HG03558 (cell line): ENCODE measurements around the gene ZBTB24.
"Not testable (repeated sequence)": the region's sequence is repeated elsewhere in the genome, so short reads cannot be mapped to it uniquely, and the experiment has no call there.

Experiments
- ATAC-seq: cut with Tn5 transposase; IDR thresholded peaks from one replicate; pipeline ENCODE4 v1.9.1; 2021; ENCODE audit warnings: moderate number of reproducible peaks; ENCODE audit not compliant: unreplicated experiment; ENCODE audit errors: extremely low read depth

ZBTB24 gene

GRCh38 chr6:109482905-109483734, at the start of gene ZBTB24:
Gene ZBTB24 (minus strand): TSS chr6:109483219. CDS start chr6:109482026, 1,193 bp downstream.
- peak; percentile 76 for ATAC-seq

- ATAC-seq, result no peak
These were observed 48.4 kb upstream of the ZBTB24 start for GRCh38 chr6:109531446-109531845.

- no peak for ATAC-seq
These were observed 45.0 kb upstream of the ZBTB24 start for GRCh38 chr6:109527989-109528388.

GRCh38 chr6:109526905-109527628, 44.0 kb upstream of the ZBTB24 start:
- ATAC-seq, result no peak

- ATAC-seq, result no peak
These were observed 41.1 kb upstream of the ZBTB24 start for GRCh38 chr6:109524129-109524528.

- ATAC-seq, result no peak
These were observed 40.5 kb upstream of the ZBTB24 start for GRCh38 chr6:109523478-109523877.

GRCh38 chr6:109521080-109521479, 38.1 kb upstream of the ZBTB24 start:
- no peak for ATAC-seq

- ATAC-seq, result not testable (repeated sequence)
These were observed 36.6 kb upstream of the ZBTB24 start for GRCh38 chr6:109519647-109520046.

- ATAC-seq, result no peak
These were observed 33.9 kb upstream of the ZBTB24 start for GRCh38 chr6:109516929-109517328.

- no peak for ATAC-seq
These were observed 32.9 kb upstream of the ZBTB24 start for GRCh38 chr6:109515781-109516409.

GRCh38 chr6:109514946-109515345, 31.9 kb upstream of the ZBTB24 start:
- ATAC-seq, result no peak

- no peak for ATAC-seq
These were observed 30.6 kb upstream of the ZBTB24 start for GRCh38 chr6:109513571-109514071.

GRCh38 chr6:109512271-109512817, 29.3 kb upstream of the ZBTB24 start:
- no peak for ATAC-seq

GRCh38 chr6:109511832-109512231, 28.8 kb upstream of the ZBTB24 start:
- no peak for ATAC-seq

- ATAC-seq, result no peak
These were observed 27.3 kb upstream of the ZBTB24 start for GRCh38 chr6:109510358-109510757.

- no peak for ATAC-seq
These were observed 25.3 kb upstream of the ZBTB24 start for GRCh38 chr6:109508166-109508860.

GRCh38 chr6:109507490-109508072, 24.6 kb upstream of the ZBTB24 start:
- ATAC-seq, result no peak

- ATAC-seq, result no peak
These were observed 23.8 kb upstream of the ZBTB24 start for GRCh38 chr6:109506841-109507240.

- no peak for ATAC-seq
These were observed 23.3 kb upstream of the ZBTB24 start for GRCh38 chr6:109506314-109506713.
